Hematopoietic multipotent progenitor cell treated with erythropoietin and hydrocortisone succinate and interleukin-3 and kit ligand, for 15 days (in vitro differentiated cells): ENCODE measurements around the gene MKX.

Experiments
- DNase-seq: peaks from one replicate; pipeline ENCODE4 v3.0.0-alpha.2; 2015; ENCODE audit warnings: low spot score

Gene MKX

GRCh38 chr10:27745732-27746396 lies at the start of gene MKX:
MKX (minus strand) TSS chr10:27745819; CDS start chr10:27743415, 2,404 bp downstream.
- no peak for DNase-seq

GRCh38 chr10:27794157-27794556 lies 48.5 kb upstream of the MKX start:
- no peak for DNase-seq

GRCh38 chr10:27792216-27792615 lies 46.6 kb upstream of the MKX start:
- no peak for DNase-seq

GRCh38 chr10:27784272-27784671 lies 38.7 kb upstream of the MKX start:
- DNase-seq: no peak

GRCh38 chr10:27783660-27784059 lies 38.0 kb upstream of the MKX start:
- DNase-seq: no peak

- DNase-seq: no peak
Observed at GRCh38 chr10:27779462-27780015, 33.9 kb upstream of the MKX start.

- DNase-seq: no peak
Observed at GRCh38 chr10:27774831-27775230, 29.2 kb upstream of the MKX start.

GRCh38 chr10:27771231-27771630 lies 25.6 kb upstream of the MKX start:
- DNase-seq: no peak

GRCh38 chr10:27770181-27770580 lies 24.6 kb upstream of the MKX start:
- DNase-seq: no peak

- no peak for DNase-seq
Observed at GRCh38 chr10:27760867-27761266, 15.2 kb upstream of the MKX start.

- DNase-seq: no peak
Observed at GRCh38 chr10:27759483-27760272, 14.1 kb upstream of the MKX start.

GRCh38 chr10:27752673-27753237 lies 7.1 kb upstream of the MKX start:
- DNase-seq: no peak

GRCh38 chr10:27748601-27749000 lies 3.0 kb upstream of the MKX start:
- DNase-seq: no peak

GRCh38 chr10:27747096-27747451 lies 1.5 kb upstream of the MKX start:
- DNase-seq: no peak

- no peak for DNase-seq
Observed at GRCh38 chr10:27746397-27747095, 927 bp upstream of the MKX start.

GRCh38 chr10:27744802-27745731 lies 552 bp downstream of the MKX start:
- DNase-seq: no peak

- no peak for DNase-seq
Observed at GRCh38 chr10:27743877-27744801, 1.5 kb downstream of the MKX start.

- no peak for DNase-seq
Observed at GRCh38 chr10:27743012-27743876, 2.4 kb downstream of the MKX start.
